ENCODE measurements around the gene FOXS1. TPM values are rescaled to one million over a fixed set of nuclear protein-coding genes. Genes with fewer than 3 reads are reported as not detected.
"Not testable (repeated sequence)": the region's sequence is repeated elsewhere in the genome, so short reads cannot be mapped to it uniquely, and the experiment has no call there.

FOXS1 gene
- total RNA-seq, 2 experiments from 2014 or later, result not detected

DNA sequence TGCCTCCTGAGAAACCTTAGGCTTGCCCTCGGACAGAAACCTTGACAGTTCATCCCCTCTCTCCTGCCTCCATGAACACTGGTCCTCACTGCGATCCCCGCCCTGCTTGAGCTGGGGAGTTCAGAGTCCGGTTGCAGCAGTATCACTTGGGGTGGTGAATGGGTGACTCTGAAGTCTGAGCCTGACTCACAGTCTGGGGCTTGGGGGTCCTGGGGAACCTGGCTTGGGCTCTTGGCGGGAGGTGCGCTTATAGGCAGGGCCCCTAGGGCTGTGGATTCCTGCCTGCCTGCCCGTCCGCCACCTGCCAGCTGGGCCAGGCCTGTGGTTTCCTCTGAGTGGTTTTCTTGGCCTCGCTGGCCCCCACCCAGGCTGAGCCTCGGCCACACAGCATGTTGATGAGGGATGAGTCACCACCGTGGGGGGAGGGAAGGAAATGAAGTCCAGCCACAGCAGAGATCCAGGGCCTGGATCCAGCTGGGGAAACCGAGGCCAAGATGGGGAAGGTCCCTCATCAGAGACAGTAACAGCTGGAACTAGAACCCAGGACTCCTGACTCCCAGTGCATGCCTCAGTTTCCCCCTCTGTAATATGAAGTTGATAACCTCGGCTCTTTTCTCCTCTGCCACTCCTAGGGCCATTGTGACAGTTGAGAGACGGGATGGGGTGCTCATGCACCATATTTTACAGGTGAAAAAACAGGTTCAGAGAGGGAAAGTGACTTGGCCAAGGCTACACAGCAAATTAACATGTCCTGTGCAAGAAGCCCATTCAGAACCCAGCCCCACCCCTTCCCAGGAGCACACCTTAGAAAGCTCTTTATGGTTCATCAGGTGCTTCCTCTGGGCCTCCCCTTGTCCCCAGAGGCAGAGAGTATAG lies 9.2 kb downstream of the FOXS1 start:
- no peaks in the 10 kb centered on the region for H3K36me3 Mint-ChIP-seq (ENCODE audit: low read depth)

DNA sequence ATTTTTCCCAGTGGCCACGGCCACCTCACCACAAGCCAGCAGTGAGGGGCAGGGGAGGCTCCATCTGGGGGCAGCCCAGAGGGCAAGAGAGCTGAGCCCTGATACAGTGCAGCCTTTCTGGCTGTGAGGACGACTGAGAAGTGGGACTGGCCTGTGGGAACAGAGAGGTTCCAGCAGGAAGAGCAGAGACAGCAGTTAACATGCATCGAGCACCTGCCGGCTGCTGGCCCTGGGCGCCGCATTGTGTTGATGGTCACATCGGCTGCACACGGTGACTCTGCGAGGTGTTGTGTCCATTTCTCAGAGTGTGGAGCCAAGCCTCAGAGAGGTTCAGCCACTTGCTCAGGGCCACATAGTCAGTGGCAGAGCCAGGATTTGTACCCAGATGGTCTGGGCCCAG lies 9.8 kb downstream of the FOXS1 start:
- H3K4me3 Mint-ChIP-seq, result no peak overlapping the region
- no peaks in the 10 kb centered on the region for H3K36me3 Mint-ChIP-seq (ENCODE audit: low read depth)
- no peak overlapping the region for H3K27ac Mint-ChIP-seq
- H3K4me1 Mint-ChIP-seq (ENCODE audit: low read depth), result peaks cover 23% of the 10 kb centered on the region
- H3K27me3 Mint-ChIP-seq (ENCODE audit: low read depth), result no peaks in the 10 kb centered on the region
- POLR2A ChIA-PET, result no interaction called here
- DNase-seq, result no peak
- no peaks in the 10 kb centered on the region for H3K9me3 Mint-ChIP-seq (ENCODE audit: insufficient read depth)
- CTCF ChIA-PET, result interaction anchor here (1.1 to 2.6 kb wide), 3 partner anchors 12 to 116 kb away, joined by 4 to 13 read pairs (median 8); partner anchors contain the start of gene PDRG1
- no peak for ATAC-seq

More for the DNA sequence above, 9.2 kb downstream of the FOXS1 start:
- Mint-ChIP-seq H3K4me1 (ENCODE audit: low read depth) (peaks cover 23% of the 10 kb centered on the region), H3K27me3 (ENCODE audit: low read depth) (no peaks in the 10 kb centered on the region), H3K27ac (no peak overlapping the region), H3K4me3 (no peak overlapping the region), H3K9me3 (ENCODE audit: insufficient read depth) (no peaks in the 10 kb centered on the region)
- ChIA-PET CTCF (interaction anchor here (1.0 to 2.6 kb wide), 5 partner anchors 9 to 116 kb away, joined by 3 to 19 read pairs (median 8); partner anchors contain the start of gene PDRG1), POLR2A (no interaction called here)
- peak; percentile 54 for ATAC-seq
- DNase-seq, result peak; percentile 65

DNA sequence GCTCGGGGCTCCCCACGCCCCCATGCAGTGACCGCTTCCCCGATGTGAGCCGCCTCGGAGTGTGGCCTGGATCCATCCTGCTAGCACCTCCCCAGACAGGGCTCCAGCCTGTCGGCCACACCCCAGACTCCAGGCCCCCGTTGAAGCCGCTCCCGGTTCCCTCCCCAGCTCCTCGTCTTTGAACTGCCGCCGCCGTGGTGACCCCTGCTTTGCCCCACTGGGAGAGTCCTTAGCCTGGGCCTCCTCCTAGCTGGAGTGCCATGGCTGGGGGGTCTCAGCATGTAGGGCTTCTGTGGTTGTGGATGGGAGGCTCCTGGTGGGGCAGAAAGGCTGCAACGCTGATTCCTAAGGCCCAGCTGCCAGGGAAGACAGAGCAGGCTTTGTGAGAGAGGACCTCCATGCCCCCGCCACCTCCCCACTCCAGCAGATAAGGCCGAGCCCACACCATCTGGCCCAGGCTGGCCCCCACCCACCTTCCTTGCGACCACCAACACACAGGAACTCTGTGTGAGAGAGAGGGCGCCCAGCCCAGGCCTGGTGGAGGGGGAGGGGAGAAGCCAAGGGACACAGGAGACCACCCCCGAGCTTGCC lies 11.4 kb downstream of the FOXS1 start:
- POLR2A ChIA-PET, result no interaction called here
- H3K9me3 Mint-ChIP-seq (ENCODE audit: insufficient read depth), result no peaks in the 10 kb centered on the region
- no peaks in the 10 kb centered on the region for H3K36me3 Mint-ChIP-seq (ENCODE audit: low read depth)
- H3K4me3 Mint-ChIP-seq, result no peak overlapping the region
- H3K27ac Mint-ChIP-seq, result no peak overlapping the region
- H3K4me1 Mint-ChIP-seq (ENCODE audit: low read depth), result peaks cover 23% of the 10 kb centered on the region
- H3K27me3 Mint-ChIP-seq (ENCODE audit: low read depth), result no peaks in the 10 kb centered on the region
- no peak for DNase-seq
- CTCF ChIA-PET, result interaction anchor here (0.7 to 2.2 kb wide), 7 partner anchors 8 to 179 kb away, joined by 3 to 5 read pairs (median 3); partner anchors contain the start of gene PDRG1
- ATAC-seq, result no peak

DNA sequence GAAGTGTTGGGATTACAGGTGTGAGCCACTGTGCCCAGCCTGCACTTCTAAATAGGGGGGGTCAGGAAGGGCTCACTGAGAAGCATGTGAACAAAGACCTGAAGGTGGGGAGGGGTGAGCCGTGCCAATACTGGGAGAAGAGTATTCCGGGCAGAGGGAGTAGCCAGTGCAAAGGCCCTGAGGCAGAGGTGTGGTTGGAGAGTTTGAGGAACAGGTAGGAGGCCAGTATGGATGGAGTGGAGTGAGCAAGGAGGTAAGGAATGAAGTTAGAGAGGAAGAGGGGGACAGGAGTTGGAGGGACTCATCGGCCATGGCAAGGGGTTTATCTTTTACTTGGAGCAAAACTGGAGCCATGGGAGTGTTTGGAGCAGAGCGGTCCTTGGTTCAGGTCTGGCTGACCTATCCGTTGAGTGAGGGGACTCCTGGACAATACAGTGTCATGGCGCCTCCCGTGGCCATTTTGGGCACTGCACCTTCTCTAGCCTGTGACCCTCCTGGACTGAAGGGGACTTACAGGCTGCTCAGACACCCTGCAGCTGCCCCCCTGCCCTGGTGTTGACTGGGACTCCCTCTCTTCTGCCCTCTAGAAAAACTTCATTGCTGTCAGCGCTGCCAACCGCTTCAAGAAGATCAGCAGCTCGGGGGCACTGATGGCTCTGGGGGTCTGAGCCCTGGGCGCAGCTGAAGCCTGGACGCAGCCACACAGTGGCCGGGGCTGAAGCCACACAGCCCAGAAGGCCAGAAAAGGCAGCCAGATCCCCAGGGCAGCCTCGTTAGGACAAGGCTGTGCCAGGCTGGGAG lies 12.1 kb downstream of the FOXS1 start:
- H3K27me3 Mint-ChIP-seq (ENCODE audit: low read depth), result no peaks in the 10 kb centered on the region
- CTCF ChIA-PET, result interaction anchor here (0.7 to 2.2 kb wide), 7 partner anchors 9 to 179 kb away, joined by 3 to 5 read pairs (median 3); partner anchors contain the start of gene PDRG1
- H3K27ac Mint-ChIP-seq, result no peak overlapping the region
- peak; percentile 74 for DNase-seq
- POLR2A ChIA-PET, result no interaction called here
- no peaks in the 10 kb centered on the region for H3K9me3 Mint-ChIP-seq (ENCODE audit: insufficient read depth)
- no peaks in the 10 kb centered on the region for H3K36me3 Mint-ChIP-seq (ENCODE audit: low read depth)
- H3K4me1 Mint-ChIP-seq (ENCODE audit: low read depth), result peaks cover 23% of the 10 kb centered on the region
- no peak for ATAC-seq
- H3K4me3 Mint-ChIP-seq, result no peak overlapping the region

DNA sequence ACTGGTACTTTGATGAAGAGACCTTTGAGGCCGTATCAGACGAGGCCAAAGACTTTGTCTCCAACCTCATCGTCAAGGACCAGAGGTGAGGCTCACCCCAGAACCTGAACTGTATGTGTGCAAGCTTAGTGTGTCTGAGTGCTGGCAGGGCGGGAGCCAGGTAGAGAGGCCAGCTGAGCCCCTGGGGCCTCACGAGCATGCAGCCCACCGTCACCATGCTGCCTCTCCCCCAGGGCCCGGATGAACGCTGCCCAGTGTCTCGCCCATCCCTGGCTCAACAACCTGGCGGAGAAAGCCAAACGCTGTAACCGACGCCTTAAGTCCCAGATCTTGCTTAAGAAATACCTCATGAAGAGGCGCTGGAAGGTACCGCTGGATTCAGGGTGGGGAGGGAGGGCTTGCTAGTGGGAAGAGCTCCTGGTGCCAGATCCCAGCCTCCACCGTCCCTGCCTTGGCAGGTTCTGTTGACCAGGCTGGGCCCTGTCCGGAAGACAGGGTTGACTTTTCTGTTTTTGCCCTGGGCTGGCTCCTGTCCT lies 13.6 kb downstream of the FOXS1 start:
- POLR2A ChIA-PET, result no interaction called here
- no peak overlapping the region for H3K4me3 Mint-ChIP-seq
- no peaks in the 10 kb centered on the region for H3K36me3 Mint-ChIP-seq (ENCODE audit: low read depth)
- H3K27me3 Mint-ChIP-seq (ENCODE audit: low read depth), result no peaks in the 10 kb centered on the region
- H3K27ac Mint-ChIP-seq, result no peak overlapping the region
- no peak for ATAC-seq
- peaks cover 22% of the 10 kb centered on the region for H3K4me1 Mint-ChIP-seq (ENCODE audit: low read depth)
- CTCF ChIA-PET, result no interaction called here
- no peaks in the 10 kb centered on the region for H3K9me3 Mint-ChIP-seq (ENCODE audit: insufficient read depth)
- DNase-seq, result no peak

DNA sequence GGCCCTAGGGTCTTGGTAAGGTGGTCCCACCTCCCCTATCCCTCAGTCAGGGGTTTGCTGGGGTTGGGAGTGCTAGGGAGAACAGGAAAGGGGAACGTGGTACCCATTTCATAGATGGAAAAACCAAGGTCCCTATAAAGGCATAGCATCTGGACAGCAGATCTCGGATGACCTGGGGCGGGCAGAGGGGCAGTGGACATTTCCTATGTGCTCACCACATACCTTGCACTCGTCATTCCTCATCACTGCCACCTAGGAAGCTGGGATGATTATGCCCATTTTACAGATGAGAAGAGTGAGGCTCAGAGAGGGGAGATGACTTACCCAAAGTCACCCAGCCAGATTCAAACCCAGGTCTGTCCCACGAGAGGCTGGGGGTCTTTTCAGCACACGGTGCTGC lies 14.2 kb downstream of the FOXS1 start:
- no peaks in the 10 kb centered on the region for H3K36me3 Mint-ChIP-seq (ENCODE audit: low read depth)

DNA sequence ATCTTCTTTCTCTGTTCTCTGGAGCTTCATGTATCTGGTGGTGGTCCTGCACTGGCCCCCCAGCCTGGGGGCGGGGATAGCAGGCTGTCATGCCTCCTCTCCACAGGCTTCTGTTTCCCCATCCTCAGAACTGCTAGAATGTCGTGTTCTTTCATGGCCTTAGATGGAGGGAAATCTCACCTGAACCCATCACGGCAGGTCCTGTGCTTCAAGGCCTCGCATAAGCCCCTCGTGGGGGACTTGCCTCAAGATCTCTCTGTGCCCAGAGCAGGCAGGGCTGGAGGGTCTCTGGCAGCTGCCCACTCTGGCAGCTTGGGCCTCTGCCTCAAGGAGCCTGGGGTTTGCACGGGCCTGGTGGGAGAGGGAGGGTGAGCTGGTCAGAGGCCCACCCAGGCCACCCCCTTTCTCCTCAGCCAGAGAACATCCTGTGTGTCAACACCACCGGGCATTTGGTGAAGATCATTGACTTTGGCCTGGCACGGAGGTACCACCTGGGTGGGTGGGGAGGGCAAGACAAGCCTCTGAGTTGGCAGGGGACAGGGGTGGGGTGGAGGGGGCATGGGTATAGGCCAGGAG lies 14.9 kb downstream of the FOXS1 start:
- ChIA-PET CTCF (interaction anchor here (0.8 kb wide), 1 partner anchor 201 kb away, joined by 4 read pairs; no protein-coding TSS in a partner anchor), POLR2A (no interaction called here)
- ATAC-seq, result no peak
- H3K4me1 Mint-ChIP-seq (ENCODE audit: low read depth), result peaks cover 8% of the 10 kb centered on the region
- H3K27ac Mint-ChIP-seq, result no peak overlapping the region
- no peaks in the 10 kb centered on the region for H3K27me3 Mint-ChIP-seq (ENCODE audit: low read depth)
- H3K9me3 Mint-ChIP-seq (ENCODE audit: insufficient read depth), result no peaks in the 10 kb centered on the region
- no peak overlapping the region for H3K4me3 Mint-ChIP-seq
- no peak for DNase-seq
- no peaks in the 10 kb centered on the region for H3K36me3 Mint-ChIP-seq (ENCODE audit: low read depth)

More for the DNA sequence above, 14.2 kb downstream of the FOXS1 start:
- DNase-seq (no peak), ATAC-seq (no peak)
- Mint-ChIP-seq H3K27me3 (ENCODE audit: low read depth) (no peaks in the 10 kb centered on the region), H3K4me3 (no peak overlapping the region), H3K4me1 (ENCODE audit: low read depth) (peaks cover 15% of the 10 kb centered on the region), H3K9me3 (ENCODE audit: insufficient read depth) (no peaks in the 10 kb centered on the region), H3K27ac (no peak overlapping the region)
- ChIA-PET POLR2A (no interaction called here), CTCF (no interaction called here)

DNA sequence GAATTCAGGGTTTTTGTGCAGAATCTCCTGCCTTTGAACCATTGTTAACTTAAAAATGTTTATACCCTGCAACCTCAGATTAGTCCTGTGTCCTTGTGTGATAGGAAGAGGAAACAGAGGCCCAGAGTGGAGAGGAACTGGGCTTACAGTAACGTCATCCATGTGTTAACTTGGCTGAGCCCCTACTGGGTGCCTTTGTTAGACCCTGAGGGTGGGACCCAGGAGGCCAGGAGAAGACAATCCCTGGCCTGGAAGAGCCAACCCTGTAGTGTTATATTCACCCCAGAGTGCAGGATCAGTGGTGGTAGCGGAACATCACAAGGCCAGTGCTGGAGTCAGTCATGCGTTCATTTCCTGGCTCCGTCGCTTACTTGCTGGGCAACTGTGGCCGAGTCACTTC lies 15.7 kb downstream of the FOXS1 start:
- ChIA-PET POLR2A (no interaction called here), CTCF (interaction anchor here (0.8 to 1.2 kb wide), 2 partner anchors 123 to 202 kb away, joined by 3 to 4 read pairs; no protein-coding TSS in a partner anchor)
- Mint-ChIP-seq H3K27me3 (ENCODE audit: low read depth) (no peaks in the 10 kb centered on the region), H3K36me3 (ENCODE audit: low read depth) (no peaks in the 10 kb centered on the region), H3K4me3 (no peak overlapping the region), H3K4me1 (ENCODE audit: low read depth) (peaks cover under 1% of the 10 kb centered on the region), H3K9me3 (ENCODE audit: insufficient read depth) (no peaks in the 10 kb centered on the region), H3K27ac (no peak overlapping the region)
- ATAC-seq, result no peak
- DNase-seq, result no peak

DNA sequence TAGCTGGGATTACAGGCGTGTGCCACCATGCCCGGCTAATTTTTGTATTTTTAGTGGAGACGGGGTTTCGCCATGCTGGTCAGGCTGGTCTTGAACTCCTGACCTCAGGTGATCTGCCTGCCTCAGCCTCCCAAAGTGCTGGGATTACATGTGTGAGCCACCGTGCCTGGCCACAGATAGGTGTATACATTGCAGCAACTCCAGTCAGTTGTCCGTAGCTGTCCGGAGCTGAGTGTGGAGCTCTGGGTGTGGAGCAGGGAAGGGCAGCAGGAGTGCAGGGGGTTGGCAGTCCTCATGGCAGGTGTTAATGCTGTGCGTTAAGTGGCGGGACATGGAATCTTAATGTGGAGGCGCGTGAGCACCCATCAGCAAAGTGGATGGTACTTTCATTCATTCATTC lies 17.4 kb downstream of the FOXS1 start:
- ATAC-seq; H3K27ac Mint-ChIP-seq; H3K4me3 Mint-ChIP-seq; H3K36me3 Mint-ChIP-seq (ENCODE audit: low read depth); DNase-seq; H3K4me1 Mint-ChIP-seq (ENCODE audit: low read depth); H3K27me3 Mint-ChIP-seq (ENCODE audit: low read depth); H3K9me3 Mint-ChIP-seq (ENCODE audit: insufficient read depth); POLR2A ChIA-PET: not testable (repeated sequence)
- CTCF ChIA-PET, result interaction anchor here (2.9 kb wide), 1 partner anchor 19 kb away, joined by 13 read pairs; no protein-coding TSS in a partner anchor

DNA sequence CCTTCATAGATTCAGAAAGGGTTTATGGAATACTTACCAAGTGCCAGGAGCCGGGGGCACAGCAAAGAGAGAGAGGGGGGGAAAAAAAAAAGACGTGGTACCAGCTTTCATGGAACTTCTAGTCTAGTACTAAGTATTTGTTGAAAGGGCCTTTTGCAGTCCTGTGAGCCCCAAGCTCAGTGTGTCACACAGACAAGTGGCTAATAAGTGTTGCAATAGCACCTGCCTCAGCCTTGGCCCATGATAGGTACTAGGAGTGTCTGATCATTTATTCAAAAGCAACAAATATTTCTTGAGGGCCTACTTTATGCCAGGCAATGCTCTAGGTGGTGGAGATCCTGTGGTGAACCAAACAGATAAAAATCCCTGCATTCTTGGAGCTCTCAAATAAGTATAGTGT lies 18.3 kb downstream of the FOXS1 start:
- CTCF ChIA-PET, result interaction anchor here (1.0 to 2.9 kb wide), 3 partner anchors 10 to 264 kb away, joined by 3 to 13 read pairs (median 4); no protein-coding TSS in a partner anchor
- no peak for ATAC-seq
- Mint-ChIP-seq H3K36me3 (ENCODE audit: low read depth) (no peaks in the 10 kb centered on the region), H3K27me3 (ENCODE audit: low read depth) (no peaks in the 10 kb centered on the region), H3K27ac (no peak overlapping the region), H3K4me3 (no peak overlapping the region), H3K9me3 (ENCODE audit: insufficient read depth) (no peaks in the 10 kb centered on the region), H3K4me1 (ENCODE audit: low read depth) (peaks cover 16% of the 10 kb centered on the region)
- POLR2A ChIA-PET, result no interaction called here
- DNase-seq, result no peak

DNA sequence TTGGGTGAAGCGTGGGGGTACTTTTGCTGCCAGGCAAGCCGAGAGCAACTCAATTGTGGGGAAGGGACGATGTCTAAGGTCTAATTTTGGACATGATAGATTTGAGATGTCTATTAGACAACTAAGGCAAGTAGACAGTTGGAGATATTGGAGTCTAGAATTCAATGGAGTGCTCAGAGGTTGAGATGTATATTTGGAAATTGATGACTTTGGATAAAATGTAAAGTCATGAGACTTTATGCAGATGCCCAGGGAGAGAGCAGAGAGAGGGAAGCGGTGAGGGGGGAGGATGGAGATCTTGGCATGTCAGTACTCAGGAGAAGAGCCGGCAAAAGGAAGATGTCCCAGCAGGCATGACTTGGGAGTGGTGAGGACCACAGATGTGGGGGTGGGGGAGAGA lies 19.3 kb downstream of the FOXS1 start:
- H3K36me3 Mint-ChIP-seq (ENCODE audit: low read depth), result no peaks in the 10 kb centered on the region
- no peaks in the 10 kb centered on the region for H3K27me3 Mint-ChIP-seq (ENCODE audit: low read depth)
- no peak overlapping the region for H3K4me3 Mint-ChIP-seq
- peaks cover 16% of the 10 kb centered on the region for H3K4me1 Mint-ChIP-seq (ENCODE audit: low read depth)
- DNase-seq (no peak), ATAC-seq (no peak)
- no peaks in the 10 kb centered on the region for H3K9me3 Mint-ChIP-seq (ENCODE audit: insufficient read depth)
- POLR2A ChIA-PET, result interaction anchor here (0.6 kb wide), 1 partner anchor 82 kb away, joined by 6 read pairs; no protein-coding TSS in a partner anchor
- no peak overlapping the region for H3K27ac Mint-ChIP-seq
- CTCF ChIA-PET, result interaction anchor here (2.9 kb wide), 1 partner anchor 21 kb away, joined by 13 read pairs; no protein-coding TSS in a partner anchor
